WTC11 (cell line): Measurements from ENCODE around the gene PLTP. TPM values are rescaled to one million over a fixed set of nuclear protein-coding genes. Genes with fewer than 3 reads are reported as not detected.
A peak's percentile ranks its signal among the peaks of the same experiment; 100 is the strongest.

Experiments
- AFF4 ChIP-seq: sonication (generic); formaldehyde crosslinking; IDR thresholded peaks from 2 replicates; pipeline ENCODE4 v1.8.1; 2023; ENCODE audit warnings: mild to moderate bottlenecking, missing genetic modification reagents, borderline replicate concordance
- ATF1 ChIP-seq: sonication (generic); formaldehyde crosslinking; IDR thresholded peaks from 2 replicates; pipeline ENCODE4 v1.8.1; 2023; ENCODE audit warnings: mild to moderate bottlenecking, moderate library complexity, missing genetic modification reagents
- ATF2 ChIP-seq: sonication (generic); formaldehyde crosslinking; IDR thresholded peaks from 2 replicates; pipeline ENCODE4 v1.8.1; 2022; ENCODE audit warnings: low read depth, missing genetic modification reagents, borderline replicate concordance
- ATF3 ChIP-seq: sonication (generic); formaldehyde crosslinking; conservative IDR thresholded peaks from 2 replicates; pipeline ENCODE4 v1.8.1; 2022; ENCODE audit warnings: mild to moderate bottlenecking, missing genetic modification reagents
- CDX4 ChIP-seq: fragments of 250-450 bp; sonication (Bioruptor Pico); IDR thresholded peaks from 2 replicates; pipeline ENCODE4 v1.9.0; 2021; ENCODE audit warnings: moderate library complexity, mild to moderate bottlenecking, inconsistent platforms, borderline replicate concordance
- E2F1 ChIP-seq: sonication (generic); formaldehyde crosslinking; IDR thresholded peaks from 2 replicates; pipeline ENCODE4 v1.8.0; 2022; ENCODE audit warnings: mild to moderate bottlenecking, missing genetic modification reagents
- ELF4 ChIP-seq: sonication (generic); formaldehyde crosslinking; IDR thresholded peaks from 2 replicates; pipeline ENCODE4 v1.8.1; 2022; ENCODE audit warnings: low read depth, mild to moderate bottlenecking, moderate library complexity, missing genetic modification reagents
- EMX1 ChIP-seq: fragments of 250-450 bp; sonication (Bioruptor Pico); IDR thresholded peaks from 2 replicates; pipeline ENCODE4 v1.8.0; 2021; ENCODE audit warnings: mild to moderate bottlenecking
- ESRRA ChIP-seq: sonication (generic); formaldehyde crosslinking; IDR thresholded peaks from 2 replicates; pipeline ENCODE4 v1.8.1; 2022; ENCODE audit warnings: mild to moderate bottlenecking, missing genetic modification reagents, borderline replicate concordance
- FOXK1 ChIP-seq: sonication (generic); formaldehyde crosslinking; IDR thresholded peaks from 2 replicates; pipeline ENCODE4 v1.8.0; 2022; ENCODE audit warnings: mild to moderate bottlenecking, moderate library complexity, missing genetic modification reagents
- FOXP1 ChIP-seq: sonication (generic); formaldehyde crosslinking; IDR thresholded peaks from 2 replicates; pipeline ENCODE4 v1.8.0; 2022; ENCODE audit warnings: missing genetic modification reagents, mild to moderate bottlenecking, moderate library complexity, borderline replicate concordance
- GRHL2 ChIP-seq: fragments of 250-450 bp; sonication (Bioruptor Pico); IDR thresholded peaks from 2 replicates; pipeline ENCODE4 v1.8.0; 2022; ENCODE audit warnings: mild to moderate bottlenecking, moderate library complexity; ENCODE audit not compliant: insufficient replicate concordance, severe bottlenecking
- GTF2I ChIP-seq: fragments of 250-450 bp; sonication (Bioruptor Pico); conservative IDR thresholded peaks from 2 replicates; pipeline ENCODE4 v1.4.0; 2021; ENCODE audit warnings: mild to moderate bottlenecking
- IRF1 ChIP-seq: sonication (generic); formaldehyde crosslinking; IDR thresholded peaks from 2 replicates; pipeline ENCODE4 v1.8.0; 2023; ENCODE audit warnings: missing genetic modification reagents
- JUN ChIP-seq: sonication (generic); formaldehyde crosslinking; IDR thresholded peaks from 2 replicates; pipeline ENCODE4 v1.8.0; 2023; ENCODE audit warnings: mild to moderate bottlenecking, missing genetic modification reagents
- MAX ChIP-seq: sonication (generic); formaldehyde crosslinking; IDR thresholded peaks from 2 replicates; pipeline ENCODE4 v1.8.0; 2022; ENCODE audit warnings: mild to moderate bottlenecking, missing genetic modification reagents
- MYBL2 ChIP-seq: sonication (generic); formaldehyde crosslinking; IDR thresholded peaks from 2 replicates; pipeline ENCODE4 v1.8.1; 2023; ENCODE audit warnings: mild to moderate bottlenecking, moderate library complexity, missing genetic modification reagents
- NFYB ChIP-seq: sonication (generic); formaldehyde crosslinking; conservative IDR thresholded peaks from 2 replicates; pipeline ENCODE4 v1.8.0; 2022; ENCODE audit warnings: low read depth, missing genetic modification reagents
- SMAD3 ChIP-seq: sonication (generic); formaldehyde crosslinking; IDR thresholded peaks from 2 replicates; pipeline ENCODE4 v1.8.0; 2022; ENCODE audit warnings: missing genetic modification reagents, mild to moderate bottlenecking, borderline replicate concordance
- SMAD4 ChIP-seq: sonication (generic); formaldehyde crosslinking; IDR thresholded peaks from 2 replicates; pipeline ENCODE4 v1.8.0; 2022; ENCODE audit warnings: mild to moderate bottlenecking, missing genetic modification reagents
- SOX15 ChIP-seq: fragments of 250-450 bp; sonication (Bioruptor Pico); IDR thresholded peaks from 2 replicates; pipeline ENCODE4 v1.9.0; 2021; ENCODE audit warnings: mild to moderate bottlenecking
- SP1 ChIP-seq: sonication (generic); formaldehyde crosslinking; conservative IDR thresholded peaks from 2 replicates; pipeline ENCODE4 v1.8.1; 2022; ENCODE audit warnings: missing genetic modification reagents
- TEAD1 ChIP-seq: sonication (generic); formaldehyde crosslinking; IDR thresholded peaks from 2 replicates; pipeline ENCODE4 v1.8.0; 2022; ENCODE audit warnings: mild to moderate bottlenecking, missing genetic modification reagents
- ZBTB43 ChIP-seq: sonication (generic); formaldehyde crosslinking; IDR thresholded peaks from 2 replicates; pipeline ENCODE4 v1.8.1; 2023; ENCODE audit warnings: mild to moderate bottlenecking, missing genetic modification reagents
- ZNF263 ChIP-seq: sonication (generic); formaldehyde crosslinking; IDR thresholded peaks from 2 replicates; pipeline ENCODE4 v1.8.1; 2022; ENCODE audit warnings: low read depth, mild to moderate bottlenecking, moderate library complexity, missing genetic modification reagents
- ZNF423 ChIP-seq: fragments of 250-450 bp; sonication (Bioruptor Pico); IDR thresholded peaks from 2 replicates; pipeline ENCODE4 v2.1.2; 2022; ENCODE audit warnings: mild to moderate bottlenecking, moderate library complexity
- ZNF425 ChIP-seq: fragments of 250-450 bp; sonication (Bioruptor Pico); conservative IDR thresholded peaks from 2 replicates; pipeline ENCODE4 v1.9.0; 2021; ENCODE audit warnings: mild to moderate bottlenecking
- total RNA-seq: library from RNA; stranded (reverse); gene quantifications from 3 replicates; pipeline ENCODE4 v1.2.3, GENCODE V29; 2021

The PLTP gene
- total RNA-seq, 1 experiment from 2014 or later, result 109 TPM

GRCh38 chr20:45911486-45912343 is at the start of gene PLTP (continued):
- TF ChIP-seq ZNF425 (CRISPR knock-in tag), result no peak
- no peak for TF ChIP-seq SMAD4 (CRISPR knock-in tag)
- no peak for TF ChIP-seq GRHL2 (CRISPR knock-in tag)
- TF ChIP-seq CDX4 (CRISPR knock-in tag), result no peak
- no peak for TF ChIP-seq GTF2I (CRISPR knock-in tag)
- TF ChIP-seq ZNF423 (CRISPR knock-in tag), result no peak
- peak; percentile 72 for TF ChIP-seq MAX
- peak; percentile 72 for TF ChIP-seq SP1 (CRISPR knock-in tag)
- no peak for TF ChIP-seq ATF1 (CRISPR knock-in tag)
- TF ChIP-seq SMAD3 (CRISPR knock-in tag), result no peak
- TF ChIP-seq SOX15 (CRISPR knock-in tag), result no peak
- no peak for TF ChIP-seq ATF2
- TF ChIP-seq NFYB (CRISPR knock-in tag), result no peak
- TF ChIP-seq JUN (CRISPR knock-in tag), result no peak
- 0 out of 2 replicates have a peak, but pooled peaks have one; percentile 17 for TF ChIP-seq FOXK1 (CRISPR knock-in tag)
- no peak for TF ChIP-seq ATF3 (CRISPR knock-in tag)
- TF ChIP-seq IRF1 (CRISPR knock-in tag), result no peak
- TF ChIP-seq ZNF263 (CRISPR knock-in tag), result 0 out of 2 replicates have a peak, but pooled peaks have one; percentile 38
- no peak for TF ChIP-seq ELF4 (CRISPR knock-in tag)
- TF ChIP-seq FOXP1, result peak; percentile 80
- TF ChIP-seq TEAD1, result no peak; the same call in 1 of the 2 replicates
- no peak for TF ChIP-seq ESRRA
- 0 out of 2 replicates have a peak, but pooled peaks have one; percentile 29 for TF ChIP-seq E2F1 (CRISPR knock-in tag)
- no peak for TF ChIP-seq ZBTB43 (CRISPR knock-in tag)
- no peak; the same call in 1 of the 2 replicates for TF ChIP-seq AFF4 (CRISPR knock-in tag)
- 0 out of 2 replicates have a peak, but pooled peaks have one; percentile 51 for TF ChIP-seq MYBL2 (CRISPR knock-in tag)
- TF ChIP-seq EMX1 (CRISPR knock-in tag), result no peak
